SK-N-SH treated with all-trans-retinoic acid at 6 μM for 48 hours (cell line): ENCODE results near the gene IDH3G.

Experiments
- BACH2 ChIP-seq: fragments of 250-450 bp; sonication (Bioruptor Pico); IDR thresholded peaks from 2 replicates; pipeline ENCODE4 v1.9.0; 2021; ENCODE audit warnings: mild to moderate bottlenecking, borderline replicate concordance
- OSR1 ChIP-seq: fragments of 250-450 bp; sonication (Bioruptor Pico); IDR thresholded peaks from 2 replicates; pipeline ENCODE4 v1.8.0; 2022; ENCODE audit warnings: moderate library complexity, mild to moderate bottlenecking, inconsistent platforms
- TCF4 ChIP-seq: fragments of 250-450 bp; sonication (Bioruptor Pico); IDR thresholded peaks from 2 replicates; pipeline ENCODE4 v1.8.0; 2021; ENCODE audit warnings: mild to moderate bottlenecking, moderate library complexity, borderline replicate concordance
- ZC3H10 ChIP-seq: fragments of 250-450 bp; sonication (Bioruptor Pico); IDR thresholded peaks from 2 replicates; pipeline ENCODE4 v1.5.1; 2021; ENCODE audit warnings: mild to moderate bottlenecking, moderate library complexity
- ZFP3 ChIP-seq: fragments of 250-450 bp; sonication (Bioruptor Pico); IDR thresholded peaks from 2 replicates; pipeline ENCODE4 v1.5.0; 2020; ENCODE audit warnings: mild to moderate bottlenecking, moderate library complexity
- ZNF565 ChIP-seq: fragments of 450-650 bp; formaldehyde crosslinking; conservative IDR thresholded peaks from 2 replicates; pipeline ENCODE4 v1.5.0; 2020; ENCODE audit warnings: low read depth, mild to moderate bottlenecking, moderate library complexity
- ZNF70 ChIP-seq: fragments of 450-650 bp; formaldehyde crosslinking; IDR thresholded peaks from 2 replicates; pipeline ENCODE4 v1.5.0; 2020; ENCODE audit warnings: mild to moderate bottlenecking, moderate library complexity
- ZNF8 ChIP-seq: fragments of 450-650 bp; formaldehyde crosslinking; IDR thresholded peaks from 2 replicates; pipeline ENCODE4 v1.5.0; 2020; ENCODE audit warnings: mild to moderate bottlenecking, moderate library complexity
- TF ChIP-seq, protein P1 (sequence below): fragments of 250-450 bp; sonication (Bioruptor Pico); IDR thresholded peaks from 2 replicates; pipeline ENCODE4 v1.8.0; 2020; ENCODE audit warnings: mild to moderate bottlenecking, moderate library complexity, borderline replicate concordance
- TF ChIP-seq, protein P2 (sequence below): fragments of 250-450 bp; sonication (Bioruptor Pico); IDR thresholded peaks from 2 replicates; pipeline ENCODE4 v1.5.0; 2020; ENCODE audit warnings: mild to moderate bottlenecking, moderate library complexity
- TF ChIP-seq, protein P3 (sequence below): fragments of 250-450 bp; sonication (Bioruptor Pico); IDR thresholded peaks from 2 replicates; pipeline ENCODE4 v1.5.1; 2020; ENCODE audit warnings: low read depth, mild to moderate bottlenecking, moderate library complexity
- TF ChIP-seq, protein P4 (sequence below): fragments of 250-450 bp; sonication (Bioruptor Pico); IDR thresholded peaks from 2 replicates; pipeline ENCODE4 v1.8.0; 2021; ENCODE audit warnings: low read depth, mild to moderate bottlenecking, moderate library complexity, borderline replicate concordance

DNA sequence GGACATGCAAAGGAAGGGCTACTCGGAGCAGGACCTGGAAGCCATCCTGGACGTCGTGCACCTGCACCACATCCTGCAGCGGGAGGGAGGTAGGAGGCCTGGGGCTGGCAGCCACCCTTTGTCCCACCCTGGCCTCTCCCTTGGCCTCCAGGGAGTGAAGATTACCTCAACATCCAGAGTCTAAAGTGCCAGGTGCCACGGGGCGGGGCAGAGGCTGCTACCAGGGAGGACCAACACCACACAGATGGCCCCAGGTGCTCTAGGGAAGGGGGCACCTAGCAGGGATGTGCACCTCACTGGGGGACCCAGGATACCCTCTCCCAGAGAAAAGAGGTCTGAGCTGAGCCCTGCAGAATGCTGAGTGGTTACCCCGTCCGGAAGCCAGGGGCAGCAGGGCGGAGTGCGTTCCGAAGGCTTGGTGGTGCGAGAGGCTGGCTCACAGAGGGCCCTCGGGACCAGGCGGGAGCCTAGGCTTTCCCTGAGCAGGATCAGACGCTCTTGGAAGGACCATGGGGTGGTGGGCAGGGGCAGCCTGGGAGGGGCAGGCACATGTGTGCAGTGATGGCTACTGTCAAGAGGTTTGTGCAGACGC is 53.4 kb downstream of the IDH3G start:
- TF ChIP-seq TCF4 (no peak), ZNF70 (CRISPR knock-in tag) (no peak), ZNF8 (CRISPR knock-in tag) (no peak), ZNF565 (CRISPR knock-in tag) (no peak), OSR1 (CRISPR knock-in tag) (no peak), ZFP3 (CRISPR knock-in tag) (no peak), BACH2 (CRISPR knock-in tag) (no peak), ZC3H10 (CRISPR knock-in tag) (no peak)
- TF ChIP-seq, protein P1, sequence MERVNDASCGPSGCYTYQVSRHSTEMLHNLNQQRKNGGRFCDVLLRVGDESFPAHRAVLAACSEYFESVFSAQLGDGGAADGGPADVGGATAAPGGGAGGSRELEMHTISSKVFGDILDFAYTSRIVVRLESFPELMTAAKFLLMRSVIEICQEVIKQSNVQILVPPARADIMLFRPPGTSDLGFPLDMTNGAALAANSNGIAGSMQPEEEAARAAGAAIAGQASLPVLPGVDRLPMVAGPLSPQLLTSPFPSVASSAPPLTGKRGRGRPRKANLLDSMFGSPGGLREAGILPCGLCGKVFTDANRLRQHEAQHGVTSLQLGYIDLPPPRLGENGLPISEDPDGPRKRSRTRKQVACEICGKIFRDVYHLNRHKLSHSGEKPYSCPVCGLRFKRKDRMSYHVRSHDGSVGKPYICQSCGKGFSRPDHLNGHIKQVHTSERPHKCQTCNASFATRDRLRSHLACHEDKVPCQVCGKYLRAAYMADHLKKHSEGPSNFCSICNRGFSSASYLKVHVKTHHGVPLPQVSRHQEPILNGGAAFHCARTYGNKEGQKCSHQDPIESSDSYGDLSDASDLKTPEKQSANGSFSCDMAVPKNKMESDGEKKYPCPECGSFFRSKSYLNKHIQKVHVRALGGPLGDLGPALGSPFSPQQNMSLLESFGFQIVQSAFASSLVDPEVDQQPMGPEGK (CRISPR knock-in tag), result no peak
- TF ChIP-seq, protein P2, sequence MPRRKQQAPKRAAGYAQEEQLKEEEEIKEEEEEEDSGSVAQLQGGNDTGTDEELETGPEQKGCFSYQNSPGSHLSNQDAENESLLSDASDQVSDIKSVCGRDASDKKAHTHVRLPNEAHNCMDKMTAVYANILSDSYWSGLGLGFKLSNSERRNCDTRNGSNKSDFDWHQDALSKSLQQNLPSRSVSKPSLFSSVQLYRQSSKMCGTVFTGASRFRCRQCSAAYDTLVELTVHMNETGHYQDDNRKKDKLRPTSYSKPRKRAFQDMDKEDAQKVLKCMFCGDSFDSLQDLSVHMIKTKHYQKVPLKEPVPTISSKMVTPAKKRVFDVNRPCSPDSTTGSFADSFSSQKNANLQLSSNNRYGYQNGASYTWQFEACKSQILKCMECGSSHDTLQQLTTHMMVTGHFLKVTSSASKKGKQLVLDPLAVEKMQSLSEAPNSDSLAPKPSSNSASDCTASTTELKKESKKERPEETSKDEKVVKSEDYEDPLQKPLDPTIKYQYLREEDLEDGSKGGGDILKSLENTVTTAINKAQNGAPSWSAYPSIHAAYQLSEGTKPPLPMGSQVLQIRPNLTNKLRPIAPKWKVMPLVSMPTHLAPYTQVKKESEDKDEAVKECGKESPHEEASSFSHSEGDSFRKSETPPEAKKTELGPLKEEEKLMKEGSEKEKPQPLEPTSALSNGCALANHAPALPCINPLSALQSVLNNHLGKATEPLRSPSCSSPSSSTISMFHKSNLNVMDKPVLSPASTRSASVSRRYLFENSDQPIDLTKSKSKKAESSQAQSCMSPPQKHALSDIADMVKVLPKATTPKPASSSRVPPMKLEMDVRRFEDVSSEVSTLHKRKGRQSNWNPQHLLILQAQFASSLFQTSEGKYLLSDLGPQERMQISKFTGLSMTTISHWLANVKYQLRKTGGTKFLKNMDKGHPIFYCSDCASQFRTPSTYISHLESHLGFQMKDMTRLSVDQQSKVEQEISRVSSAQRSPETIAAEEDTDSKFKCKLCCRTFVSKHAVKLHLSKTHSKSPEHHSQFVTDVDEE, result no peak
- TF ChIP-seq, protein P3, sequence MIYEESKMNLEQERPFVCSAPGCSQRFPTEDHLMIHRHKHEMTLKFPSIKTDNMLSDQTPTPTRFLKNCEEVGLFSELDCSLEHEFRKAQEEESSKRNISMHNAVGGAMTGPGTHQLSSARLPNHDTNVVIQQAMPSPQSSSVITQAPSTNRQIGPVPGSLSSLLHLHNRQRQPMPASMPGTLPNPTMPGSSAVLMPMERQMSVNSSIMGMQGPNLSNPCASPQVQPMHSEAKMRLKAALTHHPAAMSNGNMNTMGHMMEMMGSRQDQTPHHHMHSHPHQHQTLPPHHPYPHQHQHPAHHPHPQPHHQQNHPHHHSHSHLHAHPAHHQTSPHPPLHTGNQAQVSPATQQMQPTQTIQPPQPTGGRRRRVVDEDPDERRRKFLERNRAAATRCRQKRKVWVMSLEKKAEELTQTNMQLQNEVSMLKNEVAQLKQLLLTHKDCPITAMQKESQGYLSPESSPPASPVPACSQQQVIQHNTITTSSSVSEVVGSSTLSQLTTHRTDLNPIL (CRISPR knock-in tag), result no peak
- TF ChIP-seq, protein P4, sequence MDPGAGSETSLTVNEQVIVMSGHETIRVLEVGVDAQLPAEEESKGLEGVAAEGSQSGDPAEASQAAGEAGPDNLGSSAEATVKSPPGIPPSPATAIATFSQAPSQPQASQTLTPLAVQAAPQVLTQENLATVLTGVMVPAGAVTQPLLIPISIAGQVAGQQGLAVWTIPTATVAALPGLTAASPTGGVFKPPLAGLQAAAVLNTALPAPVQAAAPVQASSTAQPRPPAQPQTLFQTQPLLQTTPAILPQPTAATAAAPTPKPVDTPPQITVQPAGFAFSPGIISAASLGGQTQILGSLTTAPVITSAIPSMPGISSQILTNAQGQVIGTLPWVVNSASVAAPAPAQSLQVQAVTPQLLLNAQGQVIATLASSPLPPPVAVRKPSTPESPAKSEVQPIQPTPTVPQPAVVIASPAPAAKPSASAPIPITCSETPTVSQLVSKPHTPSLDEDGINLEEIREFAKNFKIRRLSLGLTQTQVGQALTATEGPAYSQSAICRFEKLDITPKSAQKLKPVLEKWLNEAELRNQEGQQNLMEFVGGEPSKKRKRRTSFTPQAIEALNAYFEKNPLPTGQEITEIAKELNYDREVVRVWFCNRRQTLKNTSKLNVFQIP (CRISPR knock-in tag), result no peak
